HuH-7 (cell line): Measurements from ENCODE around the gene CUZD1.
"Not testable (repeated sequence)": the region's sequence is repeated elsewhere in the genome, so short reads cannot be mapped to it uniquely, and the experiment has no call there.

ENCODE experiments used
- DNase-seq: peaks from one replicate; pipeline ENCODE4 v3.0.0; 2011; ENCODE audit warnings: low spot score

CUZD1 gene

DNA sequence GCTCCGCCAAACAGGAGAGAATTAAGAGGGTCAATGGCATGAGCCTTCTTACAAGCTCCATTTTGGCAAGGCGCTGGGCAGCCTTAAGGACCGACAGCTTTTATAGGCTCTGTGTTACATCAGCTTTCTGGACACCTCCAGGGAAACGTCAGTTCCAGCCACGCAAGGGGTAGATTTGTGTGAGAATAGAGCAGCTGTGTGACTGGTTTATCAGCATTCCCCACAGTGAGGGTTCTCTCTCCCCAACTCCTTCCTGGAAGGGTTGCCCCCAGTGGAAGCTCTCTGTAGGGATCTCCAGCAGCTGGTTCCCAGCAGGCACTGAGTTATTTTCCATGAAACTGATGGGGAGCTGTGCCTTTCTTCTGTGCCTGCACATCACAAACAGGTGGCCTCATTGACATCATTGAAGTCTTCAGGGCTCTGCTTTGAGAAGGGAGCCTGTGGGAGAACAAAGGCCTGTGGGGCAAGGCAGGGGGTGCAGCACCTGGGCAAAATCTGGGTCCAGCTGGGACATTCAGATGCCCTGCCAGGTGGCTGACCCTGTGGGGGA, at the start of gene CUZD1:
Gene CUZD1, minus strand, starts transcription at position 75 of the 550 bp plus-strand sequence. Its CDS starts 14 bp downstream, at position 61.
- DNase-seq: no peak

DNA sequence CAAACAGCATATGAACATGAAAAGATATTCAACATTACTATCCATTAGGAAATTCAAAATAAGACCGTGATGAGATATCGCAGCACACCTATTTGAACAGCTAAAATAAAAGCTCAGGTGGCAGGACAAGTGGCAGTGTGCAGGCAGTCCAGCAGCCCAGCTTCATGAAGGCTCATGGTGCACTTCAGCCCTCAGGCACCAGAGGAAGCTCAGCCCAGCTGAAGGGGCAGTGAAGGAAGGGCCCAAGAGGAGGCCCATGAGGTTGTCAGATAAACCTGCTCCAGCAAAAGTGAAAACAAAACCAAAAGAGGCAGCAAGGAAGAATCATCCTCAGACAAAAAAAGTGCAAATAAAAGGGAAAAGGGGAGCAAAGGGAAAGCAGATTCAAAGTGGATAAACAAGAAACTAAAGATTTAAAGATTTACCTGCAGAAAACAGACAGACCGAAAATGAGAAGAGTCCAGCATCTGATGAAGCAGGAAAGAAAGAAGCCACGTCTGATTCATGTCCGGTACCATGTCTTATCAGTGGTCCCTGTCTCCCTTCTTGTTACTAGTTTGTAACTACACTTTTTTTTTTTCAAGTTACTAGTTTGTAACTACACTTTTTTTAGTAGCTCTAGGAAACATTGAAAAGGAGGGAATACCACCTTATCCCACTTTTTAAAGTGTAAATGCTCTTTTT, 48.7 kb upstream of the CUZD1 start:
- DNase-seq: no peak

- no peak for DNase-seq
Measured at GRCh38 chr10:122884166-122884565, 38.5 kb upstream of the CUZD1 start.

DNA sequence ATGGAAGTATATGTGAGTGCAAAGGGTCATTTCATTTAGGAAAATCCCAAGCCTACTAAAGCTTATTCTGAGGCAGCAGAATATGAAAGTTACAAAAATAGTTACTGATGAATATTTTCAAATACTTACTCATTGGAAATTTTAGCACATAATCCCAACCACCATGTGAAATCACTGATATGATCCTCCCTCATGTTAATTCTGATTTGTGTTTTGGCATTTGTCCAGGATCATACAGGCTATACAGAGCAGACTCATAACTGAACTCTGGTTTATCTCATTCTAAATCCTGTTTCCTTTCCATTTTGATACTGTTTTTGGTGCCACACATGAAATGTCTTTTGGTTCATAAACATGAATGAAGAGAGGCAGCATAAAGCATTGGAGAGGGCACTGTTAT, 37.1 kb upstream of the CUZD1 start:
- no peak for DNase-seq

DNA sequence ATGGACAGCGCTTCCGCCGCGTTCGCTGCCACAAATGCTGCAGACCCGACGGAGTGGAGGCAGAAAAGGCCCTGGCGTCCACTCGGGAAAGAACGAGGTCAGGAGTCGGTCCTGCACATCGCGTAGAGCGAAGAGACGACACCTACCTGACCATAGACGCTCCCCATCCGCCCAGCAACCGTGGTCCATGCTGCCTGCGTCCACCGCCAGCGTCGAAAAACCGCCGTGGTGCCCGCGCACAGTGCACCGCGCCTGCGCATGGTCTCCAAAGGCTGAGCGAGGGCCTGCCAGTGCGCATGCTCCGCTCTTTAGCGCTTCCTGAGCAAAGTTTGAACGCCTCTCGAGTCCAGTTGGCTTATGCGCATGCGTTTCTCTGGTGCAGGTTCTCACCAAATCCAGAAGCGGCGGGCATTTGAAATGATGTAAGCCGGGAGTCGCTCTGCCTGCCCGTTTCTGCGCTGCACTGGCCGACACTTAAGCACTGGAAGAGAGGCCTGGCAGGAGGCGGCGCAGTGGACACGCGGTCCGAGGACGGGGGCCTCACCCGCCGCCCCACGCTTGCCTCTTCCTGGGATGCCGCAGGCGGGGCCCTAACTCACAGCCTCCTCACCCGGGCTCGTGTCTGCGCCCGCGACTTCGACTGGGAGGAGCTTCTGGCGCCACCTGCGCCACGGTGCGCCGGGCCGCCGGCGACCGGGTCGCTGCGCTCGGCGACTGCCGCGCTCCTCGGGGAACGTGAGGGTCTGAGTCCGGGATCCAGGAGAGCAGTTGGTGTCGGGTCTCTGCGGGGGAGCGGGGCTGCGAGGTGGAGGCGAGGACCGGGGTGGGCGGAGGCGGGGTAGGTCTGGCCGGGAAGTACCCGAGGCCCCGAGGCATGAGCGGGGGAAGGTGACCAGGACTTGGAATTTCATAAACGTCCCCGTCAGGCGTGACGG, 33.9 kb upstream of the CUZD1 start, which contains the start of gene FAM24B:
Gene FAM24B, minus strand, starts transcription at position 243 of the 935 bp plus-strand sequence. CDS start 29,066 bp downstream, outside the sequence.
- peak; percentile 93 for DNase-seq

- DNase-seq: peak; percentile 14
Measured at GRCh38 chr10:122878799-122879338, 33.2 kb upstream of the CUZD1 start.

GRCh38 chr10:122877264-122877663, 31.6 kb upstream of the CUZD1 start:
- no peak for DNase-seq

- DNase-seq: no peak
Measured at GRCh38 chr10:122876467-122876855, 30.8 kb upstream of the CUZD1 start.

DNA sequence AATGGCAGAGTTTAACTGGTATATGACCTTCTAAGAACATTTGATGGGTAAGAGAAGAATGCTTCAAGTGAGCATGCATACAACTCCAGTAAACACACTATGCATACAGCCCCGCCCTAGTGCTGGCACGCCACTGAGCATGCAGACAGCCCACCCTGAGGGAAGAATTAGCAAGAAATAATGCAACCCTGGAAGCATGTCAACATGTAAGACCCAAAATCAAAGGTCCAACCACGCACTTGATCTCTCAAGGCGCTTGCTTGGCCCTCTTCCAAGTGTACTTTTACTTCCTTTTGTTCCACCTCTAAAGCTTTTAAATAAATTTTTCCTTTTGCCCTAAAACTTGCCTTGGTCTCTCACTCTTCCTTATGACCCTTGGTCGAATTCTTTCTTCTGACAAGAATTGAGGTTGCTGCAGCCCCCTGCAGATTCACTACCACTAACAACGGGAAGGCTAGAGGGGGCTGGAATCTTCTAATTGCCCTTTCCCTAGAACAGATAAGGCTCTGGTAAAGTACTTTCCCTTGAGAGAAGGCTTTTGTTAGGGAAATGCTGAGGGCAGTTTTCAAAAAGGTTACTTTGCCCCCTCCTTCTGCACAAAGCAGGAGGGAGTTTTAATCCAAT, 30.3 kb upstream of the CUZD1 start:
- no peak for DNase-seq

DNA sequence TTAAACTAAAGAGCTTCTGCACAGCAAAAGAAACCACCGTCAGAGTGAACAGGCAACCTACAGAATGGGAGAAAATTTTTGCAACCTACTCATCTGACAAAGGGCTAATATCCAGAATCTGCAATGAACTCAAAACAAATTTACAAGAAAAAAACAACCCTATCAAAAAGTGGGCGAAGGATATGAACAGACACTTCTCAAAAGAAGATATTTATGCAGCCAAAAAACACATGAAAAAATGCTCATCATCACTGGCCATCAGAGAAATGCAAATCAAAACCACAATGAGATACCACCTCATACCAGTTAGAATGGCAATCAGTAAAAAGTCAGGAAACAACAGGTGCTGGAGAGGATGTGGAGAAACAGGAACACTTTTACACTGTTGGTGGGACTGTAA, 26.3 kb upstream of the CUZD1 start:
- not testable (repeated sequence) for DNase-seq

DNA sequence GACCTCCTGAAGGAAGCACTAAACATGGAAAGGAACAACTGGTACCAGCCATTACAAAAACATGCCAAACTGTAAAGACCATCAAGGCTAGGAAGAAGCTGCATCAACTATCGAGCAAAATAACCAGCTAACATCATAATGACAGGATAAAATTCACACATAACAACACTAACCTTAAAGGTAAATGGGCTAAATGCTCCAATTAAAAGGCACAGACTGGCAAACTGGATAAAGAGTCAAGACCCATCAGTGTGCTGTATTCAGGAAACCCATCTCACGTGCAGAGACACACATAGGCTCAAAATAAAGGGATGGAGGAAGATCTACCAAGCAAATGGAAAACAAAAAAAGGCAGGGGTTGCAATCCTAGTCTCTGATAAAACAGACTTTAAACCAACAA, 23.1 kb upstream of the CUZD1 start:
- not testable (repeated sequence) for DNase-seq

DNA sequence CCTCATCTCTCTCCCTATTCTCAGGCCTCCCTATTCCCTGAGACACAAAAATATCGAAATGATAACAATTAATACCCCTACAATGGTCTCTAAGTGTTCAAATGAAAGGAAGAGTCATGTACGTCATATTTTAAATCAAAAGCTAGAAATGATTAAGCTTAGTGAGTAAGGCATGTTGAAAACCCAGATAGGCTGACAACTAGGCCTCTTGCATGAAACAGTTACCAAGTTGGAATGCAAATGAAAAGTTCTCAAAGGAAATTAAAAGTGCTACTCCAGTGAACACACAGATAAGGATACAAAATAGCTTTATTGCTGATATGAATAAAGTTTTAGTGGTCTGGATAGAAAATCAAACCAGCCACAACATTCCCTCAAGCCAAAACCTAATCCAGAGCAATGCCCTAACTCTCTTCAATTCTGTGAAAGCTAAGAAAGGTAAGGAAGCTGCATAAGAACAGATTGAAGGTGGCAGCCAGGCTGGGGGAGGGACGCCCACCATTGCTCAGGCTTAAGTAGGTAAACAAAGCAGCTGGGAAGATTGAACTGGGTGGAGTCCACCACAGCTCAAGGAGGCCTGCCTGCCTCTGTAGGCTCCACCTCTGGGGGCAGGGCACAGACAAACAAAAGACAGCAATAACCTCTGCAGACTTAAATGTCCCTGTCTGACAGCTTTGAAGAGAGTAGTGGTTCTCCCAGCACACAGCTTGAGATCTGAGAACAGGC, 21.3 kb upstream of the CUZD1 start:
- not testable (repeated sequence) for DNase-seq

DNA sequence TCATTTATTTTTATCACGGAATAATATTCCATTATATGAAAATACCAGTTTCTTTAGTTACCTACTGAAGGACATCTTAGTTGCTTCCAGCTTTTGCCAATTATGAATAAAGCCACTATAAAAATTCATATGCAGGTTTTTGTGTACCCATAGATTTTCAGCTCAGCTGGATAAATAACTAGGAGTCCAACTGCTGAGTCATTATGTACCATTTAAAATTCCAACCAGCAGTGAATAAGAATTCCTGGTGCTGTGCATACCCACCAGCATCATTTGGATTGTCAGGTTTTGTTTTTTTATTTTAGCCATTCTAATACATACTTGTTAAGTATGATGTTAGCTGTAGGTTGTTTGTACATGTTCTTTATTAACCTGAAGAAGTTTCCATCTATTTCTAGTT, 19.2 kb upstream of the CUZD1 start:
- DNase-seq: no peak

GRCh38 chr10:122864194-122864592, 18.5 kb upstream of the CUZD1 start:
- no peak for DNase-seq

DNA sequence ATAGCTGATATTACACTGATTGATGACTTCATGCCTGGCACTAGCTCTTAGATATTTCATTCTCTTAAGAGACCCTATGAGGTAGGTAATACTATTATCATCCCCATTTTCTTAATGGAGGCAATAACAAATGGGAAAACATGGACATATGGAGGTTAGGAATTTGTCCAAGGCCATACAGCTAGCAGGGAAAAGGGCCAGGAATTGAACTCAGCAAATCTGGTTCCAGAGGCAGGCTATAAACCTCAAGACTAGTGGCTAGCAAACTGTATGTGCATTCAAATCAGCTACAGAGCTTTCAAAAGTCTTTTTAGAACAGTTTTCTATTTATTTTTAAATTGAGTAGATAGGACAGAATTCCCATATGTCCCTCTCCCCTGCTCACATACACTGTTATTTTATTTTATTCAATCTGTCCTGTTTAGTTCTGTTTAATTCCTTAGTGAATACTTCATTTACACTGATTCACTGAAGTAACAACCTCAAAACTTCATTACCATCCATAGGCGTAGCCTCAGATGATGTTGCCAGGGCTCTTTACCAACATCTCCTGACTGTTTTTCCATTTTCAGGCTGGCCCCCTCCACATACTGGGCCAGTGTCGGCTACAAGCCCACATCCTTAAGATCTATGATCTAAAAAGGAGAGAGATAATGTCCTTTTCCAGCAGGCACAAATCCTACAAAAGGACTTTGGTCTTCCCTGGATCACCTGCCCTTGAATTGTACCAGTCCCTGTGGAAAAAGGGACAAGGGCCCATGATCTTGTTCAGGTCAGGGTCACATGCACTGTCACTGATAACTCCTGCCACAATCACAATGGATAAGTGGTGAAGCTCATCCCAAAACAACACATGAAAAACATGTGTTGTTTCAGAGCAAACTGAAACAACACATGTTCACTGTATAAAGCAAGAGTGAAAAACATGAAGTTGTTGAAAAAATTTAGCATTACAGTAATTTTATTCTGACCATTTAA, 17.8 kb upstream of the CUZD1 start:
- no peak for DNase-seq

GRCh38 chr10:122861711-122862161, 16.1 kb upstream of the CUZD1 start:
- DNase-seq: no peak

- DNase-seq: no peak
Measured at GRCh38 chr10:122859527-122859926, 13.9 kb upstream of the CUZD1 start.

DNA sequence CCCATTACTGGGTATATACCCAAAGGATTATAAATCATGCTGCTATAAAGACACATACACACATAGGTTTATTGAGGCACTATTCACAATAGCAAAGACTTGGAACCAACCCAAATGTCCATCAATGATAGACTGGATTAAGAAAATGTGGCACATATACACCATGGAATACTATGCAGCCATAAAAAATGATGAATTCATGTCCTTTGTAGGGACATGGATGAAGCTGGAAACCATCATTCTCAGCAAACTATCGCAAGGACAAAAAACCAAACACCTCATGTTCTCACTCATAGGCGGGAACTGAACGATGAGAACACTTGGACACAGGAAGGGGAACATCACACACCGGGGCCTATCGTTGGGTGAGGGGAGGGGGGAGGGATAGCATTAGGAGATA, 12.4 kb upstream of the CUZD1 start:
- DNase-seq: not testable (repeated sequence)

DNA sequence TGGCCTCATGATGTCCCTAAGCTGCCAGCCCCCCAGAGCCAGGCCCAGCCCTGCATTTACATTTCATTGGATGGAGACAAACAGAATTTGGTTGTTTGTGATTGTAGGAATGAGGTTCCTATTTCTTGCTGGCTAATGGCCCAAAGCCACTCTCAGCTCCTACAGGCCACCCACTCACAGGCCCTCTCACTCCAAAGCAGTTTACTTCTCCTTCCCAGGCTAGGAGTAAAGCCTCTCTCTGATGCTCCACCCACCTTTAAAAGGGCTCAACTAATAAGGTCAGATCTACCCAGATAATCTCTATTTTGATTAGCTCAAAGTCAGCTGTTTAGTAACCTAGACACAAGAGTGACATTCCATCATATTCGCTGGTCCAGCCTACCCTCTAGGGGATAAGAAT, 11.2 kb upstream of the CUZD1 start:
- no peak for DNase-seq

DNA sequence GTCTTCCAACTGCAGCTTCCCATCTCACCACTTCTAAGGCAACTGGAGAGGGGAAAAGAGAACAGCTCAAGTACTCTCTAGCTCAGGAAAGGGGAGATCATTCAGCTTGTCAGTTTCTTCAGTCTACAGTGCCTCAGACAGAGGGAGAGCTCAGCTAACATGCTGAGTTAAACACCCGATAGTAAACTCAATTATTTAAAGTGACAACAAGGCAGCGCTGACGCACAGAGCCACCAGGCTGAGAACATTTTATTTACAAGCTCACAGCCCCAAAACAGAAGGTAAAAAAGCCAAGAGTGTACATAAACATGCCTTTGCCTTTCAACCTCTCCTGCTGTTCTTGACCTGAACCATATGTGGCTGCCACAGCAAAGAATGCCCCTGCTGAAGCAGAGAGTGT, 10.1 kb upstream of the CUZD1 start:
- no peak for DNase-seq
